PC-3 (cell line): ENCODE results near the gene AHCTF1. TPM values are rescaled to one million over a fixed set of nuclear protein-coding genes. Genes with fewer than 3 reads are reported as not detected.

Experiments used
- ATAC-seq: fragments of 200-7000 bp; cut with Tn5 transposase; 2 replicates; pipeline ENCODE4 v1.9.1; 2020; ENCODE audit warnings: mild to moderate bottlenecking, moderate library complexity
- BruUV-seq: library from RNA; stranded (reverse); fragments of 400-500 nt; replicated peaks from 2 replicates; lab custom pipeline; 2021; lab: Mats Ljungman, UMichigan
- CTCF ChIA-PET: fragments of 300-600 bp; sonication (Branson Sonifier 250); formaldehyde crosslinking; loops from one replicate; lab custom pipeline; 2022; ENCODE audit warnings: antibody characterized with exemption; lab: Charles Lee
- POLR2A ChIA-PET: fragments of 300-600 bp; sonication (Branson Sonifier 250); formaldehyde crosslinking; loops from one replicate; lab custom pipeline; 2022; ENCODE audit warnings: antibody characterized with exemption; ENCODE audit not compliant: unreplicated experiment; lab: Charles Lee
- DNase-seq: peaks from one replicate; pipeline ENCODE4 v3.0.0-alpha.2; 2015
- H2AFZ ChIP-seq: fragments of 300-600 bp; sonication (generic); 2 replicates; pipeline ENCODE4 v1.6.0; 2016; ENCODE audit warnings: antibody characterized with exemption, low read length
- H3F3A ChIP-seq: fragments of 300-600 bp; sonication (generic); one replicate; pipeline ENCODE4 v1.6.0; 2017; ENCODE audit warnings: antibody characterized with exemption, low read length, control low read depth, mild to moderate bottlenecking; ENCODE audit not compliant: unreplicated experiment
- H3K27ac ChIP-seq: fragments of 300-600 bp; sonication (generic); 2 replicates; pipeline ENCODE4 v1.5.1; 2016; ENCODE audit warnings: mild to moderate bottlenecking, low read length
- H3K27me3 ChIP-seq: fragments of 300-600 bp; sonication (generic); 2 replicates; pipeline ENCODE4 v1.6.1; 2016; ENCODE audit warnings: low read length, mixed read lengths
- H3K36me3 ChIP-seq: fragments of 300-600 bp; sonication (generic); 2 replicates; pipeline ENCODE4 v1.6.1; 2016; ENCODE audit warnings: low read depth, mixed run types, low read length, mixed read lengths
- H3K4me1 ChIP-seq: fragments of 300-600 bp; sonication (generic); 2 replicates; pipeline ENCODE4 v1.5.1; 2016; ENCODE audit warnings: low read length; ENCODE audit not compliant: insufficient read depth
- H3K4me2 ChIP-seq: fragments of 300-600 bp; sonication (generic); 2 replicates; pipeline ENCODE4 v1.6.0; 2016; ENCODE audit warnings: low read length
- H3K4me3 ChIP-seq: fragments of 300-600 bp; sonication (generic); 2 replicates; pipeline ENCODE4 v1.5.1; 2016; ENCODE audit warnings: mild to moderate bottlenecking, low read length, mixed read lengths
- H3K79me2 ChIP-seq: fragments of 300-600 bp; sonication (generic); 2 replicates; pipeline ENCODE4 v1.6.1; 2017; ENCODE audit warnings: low read length, mixed read lengths
- H3K9ac ChIP-seq: fragments of 300-600 bp; sonication (generic); 2 replicates; pipeline ENCODE4 v1.6.0; 2016; ENCODE audit warnings: mild to moderate bottlenecking, low read length
- H3K9me2 ChIP-seq: fragments of 300-600 bp; sonication (generic); replicated peaks from 2 replicates; pipeline ENCODE4 v1.6.1; 2016; ENCODE audit warnings: mixed run types, low read length, mixed read lengths
- H3K9me3 ChIP-seq: fragments of 300-600 bp; sonication (generic); 2 replicates; pipeline ENCODE4 v1.6.1; 2016; ENCODE audit warnings: low read length, mixed read lengths
- H4K20me1 ChIP-seq: fragments of 300-600 bp; sonication (generic); 2 replicates; pipeline ENCODE4 v1.6.1; 2016; ENCODE audit warnings: low read length, mixed read lengths
- EZH2 ChIP-seq: fragments of 300-600 bp; sonication (generic); IDR thresholded peaks from one replicate; pipeline ENCODE4 v1.6.1; 2017; ENCODE audit warnings: antibody characterized with exemption, mild to moderate bottlenecking, low read length; ENCODE audit not compliant: unreplicated experiment
- EZH2phosphoT487 ChIP-seq: fragments of 300-600 bp; sonication (generic); IDR thresholded peaks from 2 replicates; pipeline ENCODE4 v1.6.1; 2018; ENCODE audit warnings: mild to moderate bottlenecking, antibody characterized with exemption, low read length, borderline replicate concordance
- intact Hi-C: fragments of 100-400 bp; cut with micrococcal nuclease; formaldehyde crosslinking; loops from 2 replicates; pipeline ENCODE4 v1.9.0; 2023
- total RNA-seq: library from RNA; depleted of rRNA; stranded (reverse); fragments of >200 nt; gene quantifications from 2 replicates; pipeline ENCODE4 v1.2.3, GENCODE V29; 2014
- TF ChIP-seq, protein P1 (sequence below): fragments of 300-600 bp; sonication (generic); conservative IDR thresholded peaks from 2 replicates; pipeline ENCODE4 v1.5.1; 2017; ENCODE audit warnings: antibody characterized with exemption, low read depth, mild to moderate bottlenecking, low read length

Gene AHCTF1
- total RNA-seq, 1 experiment from 2014 or later: 38.0 TPM

DNA sequence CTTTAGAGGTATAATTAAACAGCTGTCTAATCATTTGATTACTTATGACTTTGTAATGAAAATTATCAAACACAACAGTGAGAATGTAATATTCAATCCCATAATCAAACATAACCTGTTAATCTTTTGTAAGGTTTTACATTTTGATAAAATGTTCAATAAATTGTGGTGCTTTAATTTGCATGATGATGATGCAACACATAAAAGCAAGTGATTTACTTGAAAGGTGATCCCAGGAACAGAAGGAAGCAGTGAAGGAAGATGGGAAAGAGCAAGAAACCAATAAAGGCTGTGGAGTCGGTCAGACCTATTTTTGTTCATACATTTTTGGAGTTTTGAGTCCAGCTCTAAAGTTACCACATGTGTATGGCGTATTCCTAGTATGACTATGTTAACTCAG is 46.5 kb upstream of the AHCTF1 start:
- DNase-seq: no peak
- CTCF ChIA-PET: no interaction called here

DNA sequence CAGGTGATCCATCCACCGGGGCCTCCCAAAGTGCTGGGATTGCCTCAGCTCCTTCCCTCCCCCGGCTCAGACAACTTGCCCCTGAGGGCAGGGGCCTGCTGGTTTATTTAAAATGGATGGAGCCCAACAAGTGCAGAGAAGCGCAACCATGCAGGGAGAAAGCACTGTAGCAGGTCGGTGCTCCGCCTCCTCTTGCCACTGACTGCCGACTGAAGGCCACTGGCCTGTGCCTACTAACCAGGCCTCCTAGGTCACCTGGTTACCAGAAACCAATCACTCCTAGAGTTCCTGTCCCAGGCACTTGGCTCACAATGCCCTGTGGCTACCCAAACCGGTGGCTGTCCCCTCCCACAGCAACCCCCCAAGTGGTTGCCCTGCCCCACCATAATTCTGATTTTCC is 40.2 kb upstream of the AHCTF1 start:
- no peaks in the 10 kb centered on the region for H3K9me2 ChIP-seq
- H3K4me3 ChIP-seq: no peak overlapping the region
- no peaks in the 10 kb centered on the region for H4K20me1 ChIP-seq
- peaks cover 62% of the 10 kb centered on the region for H3K36me3 ChIP-seq
- H2AFZ ChIP-seq: no peak overlapping the region
- no peaks in the 10 kb centered on the region for H3K79me2 ChIP-seq
- no peaks in the 10 kb centered on the region for H3K4me1 ChIP-seq
- ATAC-seq (no peak), DNase-seq (no peak)
- no peak overlapping the region for H3K9ac ChIP-seq
- no peaks in the 10 kb centered on the region for H3F3A ChIP-seq
- peaks cover 22% of the 10 kb centered on the region for H3K9me3 ChIP-seq
- H3K27me3 ChIP-seq: no peaks in the 10 kb centered on the region
- TF ChIP-seq EZH2phosphoT487 (no peak), EZH2 (no peak)
- TF ChIP-seq, protein P1, sequence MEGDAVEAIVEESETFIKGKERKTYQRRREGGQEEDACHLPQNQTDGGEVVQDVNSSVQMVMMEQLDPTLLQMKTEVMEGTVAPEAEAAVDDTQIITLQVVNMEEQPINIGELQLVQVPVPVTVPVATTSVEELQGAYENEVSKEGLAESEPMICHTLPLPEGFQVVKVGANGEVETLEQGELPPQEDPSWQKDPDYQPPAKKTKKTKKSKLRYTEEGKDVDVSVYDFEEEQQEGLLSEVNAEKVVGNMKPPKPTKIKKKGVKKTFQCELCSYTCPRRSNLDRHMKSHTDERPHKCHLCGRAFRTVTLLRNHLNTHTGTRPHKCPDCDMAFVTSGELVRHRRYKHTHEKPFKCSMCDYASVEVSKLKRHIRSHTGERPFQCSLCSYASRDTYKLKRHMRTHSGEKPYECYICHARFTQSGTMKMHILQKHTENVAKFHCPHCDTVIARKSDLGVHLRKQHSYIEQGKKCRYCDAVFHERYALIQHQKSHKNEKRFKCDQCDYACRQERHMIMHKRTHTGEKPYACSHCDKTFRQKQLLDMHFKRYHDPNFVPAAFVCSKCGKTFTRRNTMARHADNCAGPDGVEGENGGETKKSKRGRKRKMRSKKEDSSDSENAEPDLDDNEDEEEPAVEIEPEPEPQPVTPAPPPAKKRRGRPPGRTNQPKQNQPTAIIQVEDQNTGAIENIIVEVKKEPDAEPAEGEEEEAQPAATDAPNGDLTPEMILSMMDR: no peak
- CTCF ChIA-PET: no interaction called here
- no TSS peak for BruUV-seq
- intact Hi-C loops: no loop called here
- no peak overlapping the region for H3K27ac ChIP-seq
- POLR2A ChIA-PET: no interaction called here
- no peak overlapping the region for H3K4me2 ChIP-seq

More for the DNA sequence above, 46.5 kb upstream of the AHCTF1 start:
- Histone ChIP-seq H3K36me3 (peaks cover 94% of the 10 kb centered on the region), H3K9ac (no peak overlapping the region), H3K9me2 (no peaks in the 10 kb centered on the region), H3K4me3 (no peak overlapping the region), H3K79me2 (no peaks in the 10 kb centered on the region), H3K4me1 (no peaks in the 10 kb centered on the region), H3K9me3 (peaks cover 72% of the 10 kb centered on the region), H3K4me2 (no peak overlapping the region), H2AFZ (no peak overlapping the region), H3F3A (no peaks in the 10 kb centered on the region), H3K27ac (no peak overlapping the region), H4K20me1 (no peaks in the 10 kb centered on the region), H3K27me3 (no peaks in the 10 kb centered on the region)
- intact Hi-C loops: no loop called here
- TF ChIP-seq EZH2phosphoT487: no peak
- no peak for TF ChIP-seq EZH2
- TF ChIP-seq, protein P1: no peak
- POLR2A ChIA-PET: interaction anchor here (0.6 kb wide), 1 partner anchor 47 kb away, joined by 6 read pairs; the partner anchor contains the start of gene AHCTF1
- BruUV-seq: no TSS peak
- no peak for ATAC-seq

DNA sequence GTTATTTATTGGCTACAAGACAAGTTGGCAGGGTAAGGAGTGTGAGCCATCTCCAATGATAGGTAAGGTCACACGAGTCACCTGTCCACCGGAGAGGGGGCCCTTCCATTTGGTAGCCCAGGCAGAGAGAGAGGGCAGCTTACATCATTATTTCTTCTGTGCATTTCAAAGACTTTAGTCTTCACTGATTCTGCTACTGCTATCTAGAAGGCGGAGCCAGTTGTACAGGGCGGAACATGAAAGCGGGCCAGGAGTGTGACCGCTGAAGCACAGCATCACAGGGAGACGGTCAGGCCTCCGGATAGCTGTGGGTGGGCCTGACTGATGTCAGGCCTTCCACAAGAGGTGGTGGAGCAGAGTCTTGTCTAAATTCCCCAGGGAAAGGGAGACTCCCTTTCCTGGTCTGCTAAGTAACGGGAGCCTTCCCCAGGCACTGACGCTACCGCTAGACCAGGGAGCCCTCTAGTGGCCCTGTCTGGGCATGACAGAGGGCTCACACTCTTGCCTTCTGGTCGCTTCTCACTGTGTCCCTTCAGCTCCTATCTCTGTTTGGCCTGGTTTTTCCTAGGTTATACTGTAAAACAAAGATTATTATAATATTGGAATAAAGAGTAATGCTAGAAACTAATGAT is 39.5 kb upstream of the AHCTF1 start:
- BruUV-seq: no TSS peak
- Histone ChIP-seq H3K27ac (no peak overlapping the region), H3K36me3 (peaks cover 62% of the 10 kb centered on the region), H4K20me1 (no peaks in the 10 kb centered on the region), H3K4me1 (no peaks in the 10 kb centered on the region), H3K4me3 (no peak overlapping the region), H3K9me2 (no peaks in the 10 kb centered on the region), H3K9me3 (peaks cover 20% of the 10 kb centered on the region), H2AFZ (no peak overlapping the region), H3K4me2 (no peak overlapping the region), H3K27me3 (no peaks in the 10 kb centered on the region), H3K9ac (no peak overlapping the region), H3K79me2 (no peaks in the 10 kb centered on the region), H3F3A (no peaks in the 10 kb centered on the region)
- ChIA-PET POLR2A (no interaction called here), CTCF (interaction anchor here (0.7 kb wide), 1 partner anchor 1126 kb away, joined by 3 read pairs; no protein-coding TSS in a partner anchor)
- no peak for TF ChIP-seq EZH2
- TF ChIP-seq EZH2phosphoT487: no peak
- TF ChIP-seq, protein P1: peak; percentile 56
- peak; percentile 31 for DNase-seq
- ATAC-seq: no peak
- intact Hi-C loops: no loop called here
